ENCODE results near the gene KCNK7. TPM values are rescaled to one million over a fixed set of nuclear protein-coding genes. Genes with fewer than 3 reads are reported as not detected.

Gene KCNK7
- total RNA-seq, 1 experiment from 2014 or later, result 1.8 TPM

DNA sequence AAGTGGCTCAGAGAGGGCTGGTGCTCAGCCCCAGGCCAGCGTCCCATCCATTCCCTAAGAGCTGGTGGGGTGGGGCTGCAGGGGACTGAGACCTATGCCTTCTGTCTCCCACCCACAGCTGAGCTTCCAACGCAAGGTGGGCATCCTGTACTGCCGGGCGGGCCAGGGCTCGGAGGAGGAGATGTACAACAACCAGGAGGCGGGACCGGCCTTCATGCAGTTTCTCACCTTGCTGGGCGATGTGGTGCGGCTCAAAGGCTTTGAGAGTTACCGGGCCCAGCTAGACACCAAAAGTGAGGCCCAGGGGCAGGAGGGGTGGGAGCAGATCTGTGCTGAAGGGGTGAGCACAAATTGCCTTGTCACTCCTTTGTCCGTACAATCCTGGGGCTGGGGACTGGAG lies 49.2 kb upstream of the KCNK7 start:
- no CpG with 5 or more reads among the region's 11 CpGs for WGBS (ENCODE audit: extremely low coverage, insufficient read length, low lambda C conversion rate)

More for the DNA sequence above, 49.2 kb upstream of the KCNK7 start:
- no peak overlapping the region for H3K4me2 ChIP-seq (ENCODE audit: insufficient read depth, insufficient read length, low read length)
- H3K79me1 ChIP-seq (ENCODE audit: insufficient read depth, low read depth, low read length, poor library complexity, severe bottlenecking), result no peaks in the 10 kb centered on the region
- DNase-seq, result no peak
- H2AFZ ChIP-seq (ENCODE audit: low read length), result no peak overlapping the region
- no peak overlapping the region for H3K27ac ChIP-seq (ENCODE audit: insufficient read length, low read depth, low read length)
- H3K27me3 ChIP-seq (ENCODE audit: insufficient read depth, low read length), result no peaks in the 10 kb centered on the region
- H4K5ac ChIP-seq (ENCODE audit: insufficient read length, low read depth, low read length), result no peak overlapping the region
- H2AK5ac ChIP-seq (ENCODE audit: insufficient read length, low read length), result no peak overlapping the region
- Mint-ChIP-seq H3K27me3 (ENCODE audit: low read depth) (peaks cover 2% of the 10 kb centered on the region; the same call in 1 of the 2 replicates), H3K36me3 (ENCODE audit: insufficient read depth in 1 of 3, low read depth in 3 of 3) (peaks cover under 1 to 7% (median 6%) of the 10 kb centered on the region in 3 experiments; a peak in 6 of 7 replicates), H3K4me3 (no peak overlapping the region), H3K4me1 (peaks cover 17 to 25% of the 10 kb centered on the region in 2 experiments), H3K9me3 (no peaks in the 10 kb centered on the region; a peak in 1 of 5 replicates), H3K27ac (no peak overlapping the region; a peak in 1 of 7 replicates)
- no peaks in the 10 kb centered on the region for H3K9me3 ChIP-seq (ENCODE audit: control insufficient read depth, low read depth, low read length)
- no peaks in the 10 kb centered on the region for H3K79me2 ChIP-seq (ENCODE audit: insufficient read depth, low read length)
- no peak overlapping the region for H4K8ac ChIP-seq (replicated peaks; ENCODE audit: insufficient read length, low read depth, low read length)
- H3T11ph ChIP-seq (ENCODE audit: low read length), result no peak overlapping the region
- H3K4me1 ChIP-seq (ENCODE audit: insufficient read depth, low read length), result peaks cover 5% of the 10 kb centered on the region; the same call in 1 of the 2 replicates
- no peak overlapping the region for H3K23ac ChIP-seq (ENCODE audit: insufficient read length, low read depth, low read length)
- no peak overlapping the region for H2BK120ac ChIP-seq (ENCODE audit: low read depth, low read length, poor library complexity, severe bottlenecking)
- no peak overlapping the region for H3K56ac ChIP-seq (ENCODE audit: insufficient read length, low read depth, low read length)
- no peak overlapping the region for H2BK12ac ChIP-seq (ENCODE audit: insufficient read length, low read depth, low read length)
- no peak overlapping the region for H2BK5ac ChIP-seq (ENCODE audit: insufficient read length, low read length)
- TF ChIP-seq, protein P1, sequence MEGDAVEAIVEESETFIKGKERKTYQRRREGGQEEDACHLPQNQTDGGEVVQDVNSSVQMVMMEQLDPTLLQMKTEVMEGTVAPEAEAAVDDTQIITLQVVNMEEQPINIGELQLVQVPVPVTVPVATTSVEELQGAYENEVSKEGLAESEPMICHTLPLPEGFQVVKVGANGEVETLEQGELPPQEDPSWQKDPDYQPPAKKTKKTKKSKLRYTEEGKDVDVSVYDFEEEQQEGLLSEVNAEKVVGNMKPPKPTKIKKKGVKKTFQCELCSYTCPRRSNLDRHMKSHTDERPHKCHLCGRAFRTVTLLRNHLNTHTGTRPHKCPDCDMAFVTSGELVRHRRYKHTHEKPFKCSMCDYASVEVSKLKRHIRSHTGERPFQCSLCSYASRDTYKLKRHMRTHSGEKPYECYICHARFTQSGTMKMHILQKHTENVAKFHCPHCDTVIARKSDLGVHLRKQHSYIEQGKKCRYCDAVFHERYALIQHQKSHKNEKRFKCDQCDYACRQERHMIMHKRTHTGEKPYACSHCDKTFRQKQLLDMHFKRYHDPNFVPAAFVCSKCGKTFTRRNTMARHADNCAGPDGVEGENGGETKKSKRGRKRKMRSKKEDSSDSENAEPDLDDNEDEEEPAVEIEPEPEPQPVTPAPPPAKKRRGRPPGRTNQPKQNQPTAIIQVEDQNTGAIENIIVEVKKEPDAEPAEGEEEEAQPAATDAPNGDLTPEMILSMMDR (conservative IDR thresholded peaks at IDR 0.05), result no peak
- H4K91ac ChIP-seq (ENCODE audit: insufficient read length, low read depth, low read length), result no peak overlapping the region
- H2BK15ac ChIP-seq (ENCODE audit: low read depth, low read length), result no peak overlapping the region
- no peak overlapping the region for H2BK20ac ChIP-seq (ENCODE audit: low read depth, low read length, poor library complexity, severe bottlenecking)
- H3K14ac ChIP-seq (ENCODE audit: insufficient read depth, low read length), result no peak overlapping the region
- no peak overlapping the region for H3K9ac ChIP-seq (ENCODE audit: extremely low read depth, insufficient read length, low read length)
- no peak overlapping the region for H3K18ac ChIP-seq (ENCODE audit: insufficient read length, low read depth, low read length)
- peaks cover 11% of the 10 kb centered on the region for H3K23me2 ChIP-seq (ENCODE audit: insufficient read length, low read depth, low read length, poor library complexity, severe bottlenecking)
- peaks cover 5% of the 10 kb centered on the region for H4K20me1 ChIP-seq (ENCODE audit: control insufficient read depth, insufficient read depth, insufficient read length)
- no peak overlapping the region for H3K4ac ChIP-seq (ENCODE audit: low read depth, low read length)
